Measurements from ENCODE around the gene DNAJC19. TPM values are rescaled to one million over a fixed set of nuclear protein-coding genes. Genes with fewer than 3 reads are reported as not detected.
A peak's percentile ranks its signal among the peaks of the same experiment; 100 is the strongest.
"Not testable (repeated sequence)": the region's sequence is repeated elsewhere in the genome, so short reads cannot be mapped to it uniquely, and the experiment has no call there.

Gene DNAJC19
- 10 to 100 TPM; 55.0 to 80.7 TPM for total RNA-seq

- CTCF ChIA-PET = interaction anchor here (0.5 to 0.6 kb wide), 2 partner anchors 253 to 578 kb away, joined by 3 read pairs; no protein-coding TSS in a partner anchor
- POLR2A ChIA-PET = no interaction called here
- ATAC-seq = peak; percentile 97
Measured at GRCh38 chr3:180989291-180990163, at the start of gene DNAJC19. DNAJC19 (minus strand) TSS chr3:180989736; CDS start chr3:180989602, 134 bp downstream.

GRCh38 chr3:181030948-181031347 is 41.4 kb upstream of the DNAJC19 start:
- H3K9me3 Mint-ChIP-seq (ENCODE audit: low read depth) = peaks cover 5% of the 10 kb centered on the region
- CTCF ChIA-PET = no interaction called here

More at GRCh38 chr3:180989291-180990163, at the start of gene DNAJC19:
- Mint-ChIP-seq H3K9me3 (ENCODE audit: low read depth) (no peaks in the 10 kb centered on the region), H3K27me3 (peaks cover 5% of the 10 kb centered on the region), H3K4me1 (peaks cover 25% of the 10 kb centered on the region), H3K36me3 (ENCODE audit: low read depth) (peaks cover 25% of the 10 kb centered on the region), H3K4me3 (peak within 1 kb of the TSS; percentile 86), H3K27ac (peak within 1 kb of the TSS; percentile 94)
- peak; percentile 94 for DNase-seq
- intact Hi-C loops (cut with DNase I, micrococcal nuclease) = loop anchor here (1.0 to 10.0 kb wide), 4 partner anchors 77 to 1385 kb away; partner anchors contain the start of genes FXR1 (in 2 of the 2), TTC14 (in 2 of the 2), MRPL47 (in 1 of the 2) and NDUFB5 (in 1 of the 2)

DNA sequence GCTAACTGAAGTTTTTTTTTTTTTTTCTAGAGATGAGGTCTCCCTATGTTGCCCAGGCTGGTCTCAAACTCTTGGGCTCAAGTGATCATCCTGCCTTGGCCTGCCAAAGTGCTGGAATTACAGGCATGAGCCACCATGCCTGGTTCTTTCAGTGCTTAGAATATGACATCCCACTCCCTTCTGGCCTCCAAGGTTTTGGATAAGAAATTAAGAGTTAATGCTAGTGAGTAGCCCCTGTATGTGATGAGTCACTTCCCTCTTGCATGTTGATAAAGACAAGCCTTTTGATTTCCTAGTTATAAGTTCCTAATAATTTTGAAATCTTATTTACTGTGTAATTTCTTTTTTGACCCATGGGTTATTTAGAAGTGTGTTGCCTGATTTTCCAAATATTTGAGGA is 35.7 kb upstream of the DNAJC19 start:
- DNase-seq (no peak), ATAC-seq (no peak)
- H3K9me3 Mint-ChIP-seq (ENCODE audit: low read depth) = peaks cover 7% of the 10 kb centered on the region
- H3K36me3 Mint-ChIP-seq (ENCODE audit: low read depth) = no peaks in the 10 kb centered on the region
- no peaks in the 10 kb centered on the region for H3K27me3 Mint-ChIP-seq
- no peak overlapping the region for H3K4me3 Mint-ChIP-seq
- POLR2A ChIA-PET = no interaction called here
- H3K4me1 Mint-ChIP-seq = no peaks in the 10 kb centered on the region
- intact Hi-C loops (cut with DNase I, micrococcal nuclease) = no loop called here
- H3K27ac Mint-ChIP-seq = no peak overlapping the region
- CTCF ChIA-PET = interaction anchor here (0.7 kb wide), 1 partner anchor 407 kb away, joined by 3 read pairs; no protein-coding TSS in a partner anchor

More at GRCh38 chr3:181030948-181031347, 41.4 kb upstream of the DNAJC19 start:
- intact Hi-C loops (cut with DNase I, micrococcal nuclease) = no loop called here
- ATAC-seq (no peak), DNase-seq (no peak)
- H3K27me3 Mint-ChIP-seq = no peaks in the 10 kb centered on the region
- no peak overlapping the region for H3K4me3 Mint-ChIP-seq
- no peaks in the 10 kb centered on the region for H3K36me3 Mint-ChIP-seq (ENCODE audit: low read depth)
- H3K27ac Mint-ChIP-seq = no peak overlapping the region
- POLR2A ChIA-PET = no interaction called here
- H3K4me1 Mint-ChIP-seq = no peaks in the 10 kb centered on the region

DNA sequence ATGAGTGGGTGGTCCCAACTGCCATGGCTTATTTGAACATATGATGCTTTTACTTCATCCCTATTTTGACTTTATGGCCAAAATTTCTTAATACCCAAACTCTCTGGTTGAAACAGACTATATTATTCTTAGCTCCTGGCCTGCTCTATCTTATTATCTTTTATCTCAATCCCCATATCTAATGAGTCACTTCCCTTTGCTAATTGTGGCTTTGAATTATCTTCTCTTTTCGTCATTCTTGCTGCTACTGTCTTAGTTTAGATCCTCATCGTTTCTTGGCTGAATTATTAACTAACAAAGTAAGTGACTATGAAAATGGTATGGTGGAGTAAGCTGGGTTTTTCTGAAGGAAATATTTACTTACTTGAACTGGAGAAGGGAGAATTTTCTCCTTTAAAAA is 28.2 kb upstream of the DNAJC19 start:
- DNase-seq (no peak), ATAC-seq (no peak)
- Mint-ChIP-seq H3K36me3 (ENCODE audit: low read depth) (no peaks in the 10 kb centered on the region), H3K9me3 (ENCODE audit: low read depth) (no peaks in the 10 kb centered on the region), H3K27ac (no peak overlapping the region), H3K4me3 (no peak overlapping the region), H3K27me3 (peaks cover 8% of the 10 kb centered on the region), H3K4me1 (no peaks in the 10 kb centered on the region)
- intact Hi-C loops (cut with DNase I, micrococcal nuclease) = no loop called here
- POLR2A ChIA-PET = no interaction called here
- CTCF ChIA-PET = interaction anchor here (0.8 kb wide), 1 partner anchor 25 kb away, joined by 3 read pairs; no protein-coding TSS in a partner anchor

GRCh38 chr3:181009225-181009624 is 19.7 kb upstream of the DNAJC19 start:
- CTCF ChIA-PET = no interaction called here
- POLR2A ChIA-PET = no interaction called here

GRCh38 chr3:181008796-181009195 is 19.3 kb upstream of the DNAJC19 start:
- ChIA-PET POLR2A (no interaction called here), CTCF (no interaction called here)
- no peak for DNase-seq
- H3K4me3 Mint-ChIP-seq = no peak overlapping the region
- no peaks in the 10 kb centered on the region for H3K36me3 Mint-ChIP-seq (ENCODE audit: low read depth)
- intact Hi-C loops (cut with DNase I, micrococcal nuclease) = no loop called here
- peaks cover 9% of the 10 kb centered on the region for H3K4me1 Mint-ChIP-seq
- ATAC-seq = no peak
- no peak overlapping the region for H3K27ac Mint-ChIP-seq
- H3K9me3 Mint-ChIP-seq (ENCODE audit: low read depth) = no peaks in the 10 kb centered on the region
- peaks cover 8% of the 10 kb centered on the region for H3K27me3 Mint-ChIP-seq

More at GRCh38 chr3:181009225-181009624, 19.7 kb upstream of the DNAJC19 start:
- no peak overlapping the region for H3K4me3 Mint-ChIP-seq
- H3K4me1 Mint-ChIP-seq = peaks cover 9% of the 10 kb centered on the region
- peak; percentile 83 for ATAC-seq
- peak; percentile 56 for DNase-seq
- no peaks in the 10 kb centered on the region for H3K36me3 Mint-ChIP-seq (ENCODE audit: low read depth)
- peaks cover 8% of the 10 kb centered on the region for H3K27me3 Mint-ChIP-seq
- intact Hi-C loops (cut with DNase I, micrococcal nuclease) = no loop called here
- H3K27ac Mint-ChIP-seq = no peak overlapping the region
- no peaks in the 10 kb centered on the region for H3K9me3 Mint-ChIP-seq (ENCODE audit: low read depth)

- CTCF ChIA-PET = interaction anchor here (1.6 kb wide), 1 partner anchor 10 kb away, joined by 3 read pairs; no protein-coding TSS in a partner anchor
- Mint-ChIP-seq H3K27ac (no peak overlapping the region), H3K4me1 (peaks cover 9% of the 10 kb centered on the region), H3K27me3 (peaks cover 13% of the 10 kb centered on the region), H3K4me3 (no peak overlapping the region), H3K36me3 (ENCODE audit: low read depth) (no peaks in the 10 kb centered on the region), H3K9me3 (ENCODE audit: low read depth) (peaks cover 10% of the 10 kb centered on the region)
- intact Hi-C loops (cut with DNase I, micrococcal nuclease) = no loop called here
- ATAC-seq (no peak), DNase-seq (no peak)
- POLR2A ChIA-PET = no interaction called here
Measured at GRCh38 chr3:181007262-181007661, 17.7 kb upstream of the DNAJC19 start.

DNA sequence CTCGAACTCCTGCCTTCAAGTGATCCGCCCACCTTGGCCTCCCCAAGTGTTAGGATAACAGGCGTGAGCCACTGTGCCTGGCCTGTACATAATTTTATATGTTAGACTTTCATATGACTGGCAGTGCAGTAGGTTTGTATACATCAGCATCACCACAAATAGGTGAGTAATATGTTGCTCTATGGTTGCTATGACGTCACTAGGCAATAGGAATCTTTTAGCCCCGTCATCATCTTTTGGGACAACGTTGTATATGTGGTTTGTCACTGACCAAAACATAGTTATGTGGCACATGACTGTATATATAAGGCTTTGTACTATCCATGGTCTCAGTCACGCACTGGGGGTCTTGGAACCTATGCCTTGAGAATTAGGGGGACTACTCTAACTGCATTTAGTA is 17.0 kb upstream of the DNAJC19 start:
- DNase-seq (no peak), ATAC-seq (no peak)
- no peak overlapping the region for H3K27ac Mint-ChIP-seq
- peaks cover 7% of the 10 kb centered on the region for H3K27me3 Mint-ChIP-seq
- POLR2A ChIA-PET = no interaction called here
- H3K4me1 Mint-ChIP-seq = peaks cover 9% of the 10 kb centered on the region
- no peak overlapping the region for H3K4me3 Mint-ChIP-seq
- no peaks in the 10 kb centered on the region for H3K36me3 Mint-ChIP-seq (ENCODE audit: low read depth)
- intact Hi-C loops (cut with DNase I, micrococcal nuclease) = no loop called here
- CTCF ChIA-PET = interaction anchor here (1.6 kb wide), 1 partner anchor 9 kb away, joined by 3 read pairs; no protein-coding TSS in a partner anchor
- peaks cover 17% of the 10 kb centered on the region for H3K9me3 Mint-ChIP-seq (ENCODE audit: low read depth)

DNA sequence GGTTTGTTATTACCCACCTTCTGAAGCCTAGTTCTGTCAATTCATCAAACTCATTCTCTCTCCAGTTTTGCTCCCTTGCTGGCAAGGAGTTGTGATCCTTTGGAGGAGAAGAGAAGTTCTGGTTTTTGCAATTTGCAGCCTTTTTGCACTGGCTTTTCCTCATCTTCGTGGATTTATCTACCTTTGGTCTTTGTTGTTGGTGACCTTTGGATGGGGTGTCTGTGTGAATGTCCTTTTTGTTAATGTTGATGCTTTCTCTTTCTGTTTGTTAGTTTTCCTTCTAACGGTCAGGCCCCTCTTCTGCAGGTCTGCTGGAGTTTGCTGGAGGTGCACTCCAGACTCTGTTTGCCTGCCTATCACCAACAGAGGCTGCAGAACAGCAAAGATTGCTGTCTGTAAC is 13.9 kb upstream of the DNAJC19 start:
- Mint-ChIP-seq H3K27me3 (peaks cover 12% of the 10 kb centered on the region), H3K9me3 (ENCODE audit: low read depth) (peaks cover 30% of the 10 kb centered on the region)
- H3K4me1 Mint-ChIP-seq; DNase-seq; H3K4me3 Mint-ChIP-seq; ATAC-seq; intact Hi-C loops (cut with DNase I, micrococcal nuclease); H3K27ac Mint-ChIP-seq; H3K36me3 Mint-ChIP-seq (ENCODE audit: low read depth); POLR2A ChIA-PET: not testable (repeated sequence)
- CTCF ChIA-PET = interaction anchor here (1.1 to 2.6 kb wide), 2 partner anchors 9 to 56 kb away, joined by 3 to 6 read pairs; no protein-coding TSS in a partner anchor

- intact Hi-C loops (cut with DNase I, micrococcal nuclease); POLR2A ChIA-PET; H3K27ac Mint-ChIP-seq; H3K36me3 Mint-ChIP-seq (ENCODE audit: low read depth); H3K4me3 Mint-ChIP-seq; ATAC-seq; CTCF ChIA-PET; DNase-seq; H3K4me1 Mint-ChIP-seq: not testable (repeated sequence)
- H3K9me3 Mint-ChIP-seq (ENCODE audit: low read depth) = peaks cover 30% of the 10 kb centered on the region
- H3K27me3 Mint-ChIP-seq = peaks cover 12% of the 10 kb centered on the region
Measured at GRCh38 chr3:181002331-181002730, 12.8 kb upstream of the DNAJC19 start.

DNA sequence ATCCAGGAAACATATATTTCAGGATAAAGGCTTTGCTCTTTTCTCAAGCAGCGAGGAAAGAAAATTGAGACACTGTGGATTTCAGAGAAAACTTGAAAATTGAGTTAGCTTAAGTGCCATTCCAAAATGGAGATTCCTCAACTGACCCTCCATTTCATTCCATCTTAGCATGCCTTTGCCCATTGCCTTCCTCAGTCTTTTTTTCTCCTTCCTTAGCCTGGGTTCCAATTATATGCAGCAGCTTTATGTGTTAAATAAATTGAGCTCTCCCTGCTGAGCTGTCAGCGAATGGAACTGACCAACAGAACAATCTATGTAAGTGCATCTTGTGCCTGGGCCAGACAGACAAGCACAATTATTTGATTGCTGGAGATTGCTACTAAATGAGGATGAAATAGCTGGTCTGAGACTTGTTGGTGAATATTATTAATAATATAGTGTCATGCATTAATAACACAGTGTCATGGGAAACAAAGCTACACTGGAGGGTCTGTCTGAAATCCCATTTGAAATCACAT is 6.9 kb upstream of the DNAJC19 start:
- Mint-ChIP-seq H3K4me1 (no peaks in the 10 kb centered on the region), H3K27me3 (peaks cover 12% of the 10 kb centered on the region), H3K36me3 (ENCODE audit: low read depth) (peaks cover 5% of the 10 kb centered on the region), H3K27ac (no peak overlapping the region), H3K4me3 (no peak overlapping the region), H3K9me3 (ENCODE audit: low read depth) (peaks cover 12% of the 10 kb centered on the region)
- POLR2A ChIA-PET = no interaction called here
- DNase-seq = no peak
- CTCF ChIA-PET = no interaction called here
- no peak for ATAC-seq
- intact Hi-C loops (cut with DNase I, micrococcal nuclease) = no loop called here
